IPS DF 4.7 (cell line): ENCODE data around the gene DHRS1.
"Not testable (repeated sequence)": the region's sequence is repeated elsewhere in the genome, so short reads cannot be mapped to it uniquely, and the experiment has no call there.

Experiments
- DNase-seq: peaks from one replicate; pipeline ENCODE4 v3.0.0-alpha.2; 2013; ENCODE audit warnings: low spot score; ENCODE audit errors: extremely low read depth

Gene DHRS1

GRCh38 chr14:24251880-24252288, 47.7 kb downstream of the DHRS1 start:
- no peak for DNase-seq

- no peak for DNase-seq
These were observed 49.2 kb downstream of the DHRS1 start for GRCh38 chr14:24250354-24250753.

- DNase-seq: no peak
These were observed 50.2 kb downstream of the DHRS1 start for GRCh38 chr14:24249230-24250021.

- no peak for DNase-seq
These were observed 52.2 kb downstream of the DHRS1 start for GRCh38 chr14:24247422-24247821.

DNA sequence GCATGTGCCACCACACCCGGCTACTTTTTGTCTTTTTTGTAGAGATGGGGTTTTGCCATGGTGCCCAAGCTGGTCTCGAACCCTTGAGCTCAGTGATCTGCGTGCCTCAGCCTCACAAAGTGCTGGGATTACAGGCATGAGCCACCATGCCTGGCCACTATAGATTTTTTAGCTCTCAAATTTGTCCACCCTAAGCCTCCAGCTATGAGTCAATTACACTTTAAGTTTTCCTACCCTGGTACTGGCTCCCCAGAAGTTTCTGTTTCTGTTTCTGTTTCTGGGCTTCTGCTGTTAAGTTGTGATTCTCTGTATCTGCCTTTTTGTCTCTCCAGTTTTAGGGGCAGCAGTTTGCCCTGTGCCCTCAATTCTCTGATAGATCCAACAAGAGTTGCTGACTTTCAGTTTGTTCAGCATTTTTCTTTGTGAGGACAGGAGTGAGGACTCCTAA, 52.8 kb downstream of the DHRS1 start:
- no peak for DNase-seq

DNA sequence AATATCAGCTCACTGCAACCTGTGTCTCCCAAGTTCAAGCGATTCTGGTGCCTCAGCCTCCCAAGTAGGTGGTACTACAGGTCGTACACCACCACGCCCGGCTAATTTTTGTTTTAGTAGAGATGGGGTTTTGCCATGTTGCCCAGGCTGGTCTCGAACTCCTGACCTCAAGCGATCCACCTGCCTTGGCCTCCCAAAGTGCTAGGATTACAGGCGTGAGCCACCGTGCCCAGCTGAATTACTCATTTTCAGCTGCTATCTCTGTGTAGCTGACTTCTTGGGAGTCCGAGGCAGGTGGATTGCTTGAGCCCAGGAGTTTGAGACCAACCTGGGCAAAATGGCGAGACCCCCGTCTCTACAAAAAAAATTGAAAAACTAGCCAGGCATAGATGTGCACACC, 54.2 kb downstream of the DHRS1 start:
- DNase-seq: not testable (repeated sequence)

DNA sequence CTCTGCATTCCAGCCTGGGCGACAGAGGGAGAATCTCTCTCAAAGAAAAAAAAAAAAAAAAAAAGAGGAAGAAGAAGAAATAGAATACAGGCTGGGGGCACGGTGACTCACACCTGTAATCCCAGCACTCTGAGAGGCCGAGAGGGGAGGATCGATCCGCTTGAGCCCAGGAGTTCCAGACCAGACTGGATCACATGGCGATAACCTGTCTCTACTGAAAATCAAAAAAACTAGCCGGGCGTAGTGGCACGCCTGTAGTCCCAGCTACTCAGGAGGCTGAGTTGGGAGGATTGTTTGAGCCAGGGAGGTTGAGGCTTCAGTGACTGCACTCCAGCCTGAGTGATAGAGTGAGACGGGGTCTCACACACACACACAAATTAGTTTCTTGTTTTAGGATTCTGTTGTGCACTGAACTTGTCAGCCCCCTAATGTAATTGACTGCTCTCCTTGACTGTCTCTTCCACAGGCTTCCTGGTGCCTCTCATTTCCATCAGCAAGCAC, 56.2 kb downstream of the DHRS1 start:
- no peak for DNase-seq

- no peak for DNase-seq
These were observed 57.6 kb downstream of the DHRS1 start for GRCh38 chr14:24241829-24242443.
